Fibroblast of lung (primary cell): ENCODE data around the gene DOCK8.

Source experiments
- EZH2 ChIP-seq: IDR thresholded peaks from 2 replicates; pipeline ENCODE4 v1.5.1; 2012; ENCODE audit warnings: low read length, control low read depth, mild to moderate bottlenecking; ENCODE audit errors: missing control alignments
- TF ChIP-seq, protein P1 (sequence below), 2 donors: IDR thresholded peaks in 1 of 2; conservative IDR thresholded peaks in 1 of 2; 1 replicate in 1 of 2; 2 replicates in 1 of 2; pipeline ENCODE4 v1.5.1; 2011 to 2012; ENCODE audit warnings: low read length in 2 of 2, control low read depth in 1 of 2, inconsistent platforms in 1 of 2, low read depth in 1 of 2, mild to moderate bottlenecking in 1 of 2

DNA sequence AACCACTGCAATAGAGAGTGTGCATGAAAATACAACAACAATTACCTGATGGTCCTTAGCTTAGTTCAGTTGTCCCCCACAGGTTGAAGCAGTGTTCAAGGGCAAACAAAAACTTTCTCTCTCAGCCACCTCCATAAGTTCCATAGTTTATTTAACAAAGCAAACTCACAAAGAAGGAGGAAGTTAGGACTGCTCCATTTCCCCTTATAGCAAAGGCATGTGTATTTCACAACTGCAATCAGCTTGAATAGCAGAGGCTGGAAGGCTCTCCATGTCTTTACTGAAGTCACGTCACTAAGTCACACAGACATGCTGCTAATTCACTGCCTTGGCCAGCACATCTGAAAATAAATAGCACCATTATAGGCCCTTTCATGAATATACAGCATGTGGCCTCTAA is 43.3 kb downstream of the DOCK8 start:
- TF ChIP-seq, protein P1, sequence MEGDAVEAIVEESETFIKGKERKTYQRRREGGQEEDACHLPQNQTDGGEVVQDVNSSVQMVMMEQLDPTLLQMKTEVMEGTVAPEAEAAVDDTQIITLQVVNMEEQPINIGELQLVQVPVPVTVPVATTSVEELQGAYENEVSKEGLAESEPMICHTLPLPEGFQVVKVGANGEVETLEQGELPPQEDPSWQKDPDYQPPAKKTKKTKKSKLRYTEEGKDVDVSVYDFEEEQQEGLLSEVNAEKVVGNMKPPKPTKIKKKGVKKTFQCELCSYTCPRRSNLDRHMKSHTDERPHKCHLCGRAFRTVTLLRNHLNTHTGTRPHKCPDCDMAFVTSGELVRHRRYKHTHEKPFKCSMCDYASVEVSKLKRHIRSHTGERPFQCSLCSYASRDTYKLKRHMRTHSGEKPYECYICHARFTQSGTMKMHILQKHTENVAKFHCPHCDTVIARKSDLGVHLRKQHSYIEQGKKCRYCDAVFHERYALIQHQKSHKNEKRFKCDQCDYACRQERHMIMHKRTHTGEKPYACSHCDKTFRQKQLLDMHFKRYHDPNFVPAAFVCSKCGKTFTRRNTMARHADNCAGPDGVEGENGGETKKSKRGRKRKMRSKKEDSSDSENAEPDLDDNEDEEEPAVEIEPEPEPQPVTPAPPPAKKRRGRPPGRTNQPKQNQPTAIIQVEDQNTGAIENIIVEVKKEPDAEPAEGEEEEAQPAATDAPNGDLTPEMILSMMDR (conservative IDR thresholded peaks at IDR 0.05 in 1 of 2, IDR thresholded peaks at IDR 0.05 in 1 of 2; ENCODE audit: low read depth in 1 of 2, low read length in 2 of 2), result no peak
- TF ChIP-seq EZH2, result no peak
